Measurements from ENCODE around the gene CAPZB.

The CAPZB gene

GRCh38 chr1:19352839-19353238, 132.5 kb downstream of the CAPZB start:
- DNase-seq (ENCODE audit: low read depth), result no peak
- no peak overlapping the region for H3K4me3 ChIP-seq (ENCODE audit: low read depth, low read length)
- no peak for TF ChIP-seq CTCF (IDR thresholded peaks at IDR 0.05; ENCODE audit: low read depth, low read length, missing control alignments)

DNA sequence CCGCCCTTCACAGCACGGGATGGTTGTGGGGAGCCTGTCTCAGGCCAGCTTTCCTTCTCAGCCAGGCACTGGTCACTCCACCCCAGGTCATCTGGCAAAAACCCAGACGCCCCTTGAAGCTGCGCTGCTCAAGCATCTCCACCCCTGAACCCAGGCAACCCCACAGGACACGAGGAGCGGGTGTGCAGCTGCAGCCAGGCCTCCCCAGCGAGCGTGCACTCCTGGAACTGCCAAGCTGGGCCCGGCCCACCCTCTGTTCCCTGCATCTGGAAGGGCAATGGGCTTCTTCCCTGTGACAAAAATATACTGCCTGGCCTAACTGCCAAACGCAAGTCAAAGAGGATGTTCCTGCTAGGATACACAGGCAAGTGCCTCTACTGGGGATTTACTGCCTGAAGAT, 133.5 kb downstream of the CAPZB start:
- DNase-seq (ENCODE audit: low read depth), result no peak
- no peak overlapping the region for H3K4me3 ChIP-seq (ENCODE audit: low read depth, low read length)
- no peak for TF ChIP-seq CTCF (IDR thresholded peaks at IDR 0.05; ENCODE audit: low read depth, low read length, missing control alignments)

DNA sequence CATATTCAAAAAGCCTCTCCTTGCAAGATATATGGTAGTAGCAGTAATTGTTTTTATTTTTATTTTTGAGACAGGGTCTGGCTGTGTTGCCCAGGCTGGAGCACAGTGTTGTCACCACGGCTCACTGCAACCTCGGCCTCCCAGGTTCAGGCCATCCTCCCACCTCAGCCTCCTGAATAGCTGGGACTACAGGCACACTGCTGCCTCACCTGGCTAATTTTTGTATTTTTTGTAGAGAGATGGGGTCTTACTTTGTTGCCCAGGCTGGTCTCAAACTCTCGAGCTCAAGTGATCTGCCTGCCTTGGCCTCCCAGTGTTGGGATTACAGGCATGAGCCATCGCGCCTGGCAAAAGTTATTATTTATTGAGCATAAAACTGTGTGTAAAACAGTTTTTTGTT, 134.8 kb downstream of the CAPZB start:
- no peak for DNase-seq (ENCODE audit: low read depth)
- H3K4me3 ChIP-seq (ENCODE audit: low read depth, low read length), result no peak overlapping the region
- no peak for TF ChIP-seq CTCF (IDR thresholded peaks at IDR 0.05; ENCODE audit: low read depth, low read length, missing control alignments)

DNA sequence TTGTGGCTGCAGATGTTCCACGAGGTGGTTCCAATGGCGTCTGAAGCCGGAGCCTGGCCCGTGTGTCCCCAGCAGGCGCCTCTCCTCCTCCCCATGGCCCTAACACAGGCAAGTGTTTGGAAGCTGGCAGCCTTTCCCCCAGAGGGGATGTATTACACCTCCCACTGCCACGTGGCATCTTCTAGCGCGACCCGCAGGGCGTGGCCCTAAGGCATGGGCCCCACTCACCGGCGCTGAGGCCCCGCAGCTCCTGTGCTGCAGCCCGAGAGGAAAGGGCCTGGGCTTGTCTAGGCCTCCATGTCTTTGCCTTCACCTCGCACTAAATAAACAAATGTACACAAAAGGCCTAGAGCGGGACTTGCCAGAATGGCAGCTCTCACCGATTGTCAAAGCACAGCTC, 135.3 kb downstream of the CAPZB start:
- no peak for DNase-seq (ENCODE audit: low read depth)
- no peak for TF ChIP-seq CTCF (IDR thresholded peaks at IDR 0.05; ENCODE audit: low read depth, low read length, missing control alignments)
- H3K4me3 ChIP-seq (ENCODE audit: low read depth, low read length), result no peak overlapping the region

- no peak overlapping the region for H3K4me3 ChIP-seq (ENCODE audit: low read depth, low read length)
- TF ChIP-seq CTCF (IDR thresholded peaks at IDR 0.05; ENCODE audit: low read depth, low read length, missing control alignments), result no peak
- DNase-seq (ENCODE audit: low read depth), result no peak
Measured at GRCh38 chr1:19348441-19349198, 136.7 kb downstream of the CAPZB start.

DNA sequence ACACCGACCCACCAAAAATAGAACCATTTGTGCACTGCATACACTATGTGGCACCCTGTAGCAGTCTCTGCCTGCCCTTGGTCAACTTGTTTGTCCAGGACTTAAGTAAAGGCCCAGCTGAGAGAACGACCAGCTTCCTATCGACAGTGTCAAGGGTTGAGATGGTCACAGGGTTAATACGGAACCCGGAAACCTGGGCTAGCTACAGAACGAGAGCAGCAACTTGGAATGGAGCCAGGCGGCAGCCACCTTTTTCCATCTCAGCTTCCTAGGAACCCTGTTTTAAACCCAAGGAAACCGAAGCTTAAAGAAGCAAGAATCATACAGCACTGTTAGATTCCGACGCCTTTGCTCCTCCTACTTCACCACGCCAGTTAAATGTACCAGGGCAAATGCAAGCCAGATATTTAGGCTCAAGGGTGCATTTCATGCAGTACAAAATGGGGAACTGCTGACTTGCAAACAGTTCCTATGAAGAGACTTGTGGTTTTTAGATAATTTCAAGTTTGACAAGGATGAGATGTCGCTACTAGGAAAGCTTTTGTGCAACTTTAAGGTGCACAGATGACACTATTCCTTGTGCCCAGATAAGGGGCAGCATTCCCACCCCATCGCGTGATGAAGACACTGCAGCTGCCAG, 137.7 kb downstream of the CAPZB start:
- DNase-seq (ENCODE audit: low read depth), result no peak
- no peak for TF ChIP-seq CTCF (IDR thresholded peaks at IDR 0.05; ENCODE audit: low read depth, low read length, missing control alignments)
- no peak overlapping the region for H3K4me3 ChIP-seq (ENCODE audit: low read depth, low read length)

DNA sequence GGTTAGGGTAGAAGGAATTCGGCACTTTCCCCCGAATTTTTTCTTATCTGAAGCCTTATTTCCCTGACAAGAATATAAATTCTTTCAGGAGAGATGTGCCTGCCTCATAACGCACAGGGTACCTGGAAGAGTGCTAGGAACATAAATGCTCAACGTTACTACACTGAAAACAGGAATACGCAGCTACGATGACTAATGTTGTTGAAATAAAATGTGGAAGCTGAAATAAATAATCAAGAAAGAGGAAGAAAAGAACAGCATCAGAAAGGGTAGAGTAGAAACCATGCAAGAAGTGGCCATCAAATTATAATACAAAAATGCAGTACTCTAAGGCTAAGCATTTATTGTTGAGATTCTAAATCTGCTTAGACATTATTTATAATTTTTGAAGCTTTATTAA, 139.3 kb downstream of the CAPZB start:
- no peak for TF ChIP-seq CTCF (IDR thresholded peaks at IDR 0.05; ENCODE audit: low read depth, low read length, missing control alignments)
- H3K4me3 ChIP-seq (ENCODE audit: low read depth, low read length), result no peak overlapping the region
- DNase-seq (ENCODE audit: low read depth), result no peak
